Pulmonary artery endothelial cell (primary cell): ENCODE measurements around the gene DNAJC6. TPM values are rescaled to one million over a fixed set of nuclear protein-coding genes. Genes with fewer than 3 reads are reported as not detected.
"Not testable (repeated sequence)": the region's sequence is repeated elsewhere in the genome, so short reads cannot be mapped to it uniquely, and the experiment has no call there.

Experiments used
- DNase-seq: peaks from one replicate; pipeline ENCODE4 v3.0.0-alpha.2; 2011; ENCODE audit warnings: low read depth, low spot score
- total RNA-seq: library from RNA; depleted of rRNA; stranded (reverse); fragments of >200 nt; gene quantifications from 2 replicates; pipeline ENCODE4 v1.2.3, GENCODE V29; 2014

The DNAJC6 gene
- total RNA-seq, result 2.5 and 9.4 TPM in 2 replicates

DNA sequence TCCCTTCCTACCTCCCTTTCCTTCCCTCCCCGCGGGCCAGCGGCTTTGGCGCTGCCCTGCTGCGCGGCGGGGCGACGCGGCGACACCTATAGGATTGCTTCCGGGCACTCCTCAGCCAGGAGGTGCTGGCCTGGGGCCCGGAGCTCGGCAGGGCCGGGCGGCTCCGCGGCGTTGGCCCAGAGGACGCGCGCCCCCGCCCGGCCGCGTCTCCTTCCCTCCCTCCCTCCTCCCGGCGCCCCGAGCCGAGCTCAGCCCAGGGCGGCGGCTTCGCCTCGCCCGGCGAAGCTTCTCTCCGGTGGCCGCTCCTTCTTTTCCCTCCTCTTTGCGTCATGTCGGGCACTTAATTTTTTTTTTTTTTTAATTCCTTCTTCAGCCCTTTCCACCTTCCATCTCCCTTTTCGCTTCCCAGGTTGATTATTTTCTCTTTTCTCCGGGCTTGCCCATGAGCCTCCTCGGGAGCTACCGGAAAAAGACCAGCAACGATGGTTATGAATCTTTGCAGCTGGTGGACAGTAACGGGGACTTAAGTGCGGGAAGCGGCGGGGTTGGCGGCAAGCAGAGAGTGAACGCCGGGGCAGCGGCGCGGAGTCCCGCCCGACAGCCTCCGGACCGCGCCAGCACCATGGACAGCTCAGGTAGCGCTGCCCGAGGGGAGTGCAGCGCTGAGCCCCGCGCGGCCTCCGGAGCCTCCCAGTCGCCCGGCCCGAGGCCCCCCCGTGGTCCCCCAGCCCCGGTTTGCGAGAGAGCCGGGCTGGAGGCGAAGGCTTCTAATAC is at the start of gene DNAJC6:
DNAJC6 (plus strand) TSS at position 240 of the 774 bp plus-strand sequence; CDS start at position 443, 203 bp downstream.
- DNase-seq, result peak; percentile 26

GRCh38 chr1:65259816-65260215 is 49.5 kb upstream of the DNAJC6 start:
- DNase-seq, result no peak

DNA sequence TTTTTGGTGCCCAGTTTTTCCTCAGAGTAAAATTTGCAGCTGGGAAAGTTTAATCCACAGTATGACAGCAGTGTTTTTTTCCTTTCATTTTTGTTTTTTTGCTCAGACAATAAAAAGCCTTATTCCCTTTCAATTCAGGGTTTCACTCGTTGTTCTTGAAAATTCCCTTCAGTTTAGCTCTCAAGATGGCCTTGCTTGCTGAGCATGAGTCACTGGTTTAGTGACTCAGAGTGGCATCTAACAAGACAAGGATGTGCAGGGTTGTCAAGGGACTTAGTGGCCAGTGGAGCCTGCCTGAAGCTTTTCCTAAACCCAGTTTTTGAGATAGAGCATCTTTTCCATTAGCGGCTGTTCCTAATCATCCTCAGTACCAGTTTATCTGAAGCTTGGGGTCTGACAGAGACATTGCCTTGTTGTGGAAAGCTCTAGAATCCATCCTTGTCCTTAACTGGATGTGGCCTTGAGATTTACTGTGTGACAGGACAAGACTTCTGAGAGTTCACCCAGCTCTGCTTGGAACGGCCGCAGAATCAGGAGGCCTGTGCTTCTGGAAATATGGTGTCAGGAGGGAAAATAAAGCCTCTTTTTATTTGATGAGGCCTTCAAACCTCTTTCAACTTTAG is 48.4 kb upstream of the DNAJC6 start:
- DNase-seq, result no peak

DNA sequence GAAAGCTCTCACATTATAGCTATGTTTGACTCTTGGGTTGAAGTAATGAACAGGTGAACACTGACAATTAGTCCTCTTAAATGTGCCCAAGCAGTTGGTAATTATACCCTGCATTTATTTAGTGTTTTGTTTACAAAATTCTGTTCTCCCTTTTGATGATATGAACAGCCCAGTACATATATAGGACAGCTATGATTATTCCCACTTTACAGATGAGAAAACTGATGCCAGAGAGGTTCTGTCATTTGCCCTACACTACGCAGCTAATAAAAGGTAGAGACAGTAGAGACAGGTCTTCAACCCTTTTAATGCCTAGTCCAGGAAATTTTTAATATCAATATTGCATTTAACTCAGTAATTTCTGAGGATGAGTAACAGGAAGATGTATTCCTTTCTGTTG is 46.1 kb upstream of the DNAJC6 start:
- no peak for DNase-seq

DNA sequence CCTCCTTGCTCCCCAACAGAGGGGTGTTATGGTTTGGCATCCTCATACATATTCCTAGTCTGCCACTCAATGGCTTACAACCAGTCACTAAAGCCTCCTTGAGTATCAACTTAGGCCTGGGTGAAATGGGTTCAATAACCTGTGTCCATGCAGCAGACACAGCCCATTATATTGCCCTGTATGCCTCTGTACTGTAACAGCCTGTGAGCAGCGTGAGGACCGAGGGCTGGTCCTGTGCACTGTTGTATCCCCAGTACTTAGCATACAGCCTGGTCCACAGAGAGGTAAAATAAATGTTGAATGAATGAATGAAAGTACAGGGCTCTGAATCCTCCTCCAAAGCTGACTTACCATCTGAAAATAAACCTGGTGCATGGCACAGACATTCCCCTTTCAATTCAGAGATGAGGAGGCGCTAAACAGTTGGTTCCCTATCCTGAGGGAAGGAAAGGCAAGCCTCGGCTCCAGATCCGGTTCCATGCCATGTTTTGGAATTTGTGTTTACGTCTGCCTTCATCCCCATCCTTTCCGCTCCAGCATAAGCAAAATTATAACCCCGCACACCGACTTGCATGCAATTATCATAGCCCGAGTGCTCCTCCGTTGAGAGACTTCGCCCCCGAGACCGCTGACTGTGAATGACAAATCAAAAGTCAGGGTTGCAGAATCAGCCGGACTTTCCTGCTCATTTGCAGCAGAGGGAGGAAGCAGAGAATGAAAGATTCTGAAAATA is 45.0 kb upstream of the DNAJC6 start:
- no peak for DNase-seq

DNA sequence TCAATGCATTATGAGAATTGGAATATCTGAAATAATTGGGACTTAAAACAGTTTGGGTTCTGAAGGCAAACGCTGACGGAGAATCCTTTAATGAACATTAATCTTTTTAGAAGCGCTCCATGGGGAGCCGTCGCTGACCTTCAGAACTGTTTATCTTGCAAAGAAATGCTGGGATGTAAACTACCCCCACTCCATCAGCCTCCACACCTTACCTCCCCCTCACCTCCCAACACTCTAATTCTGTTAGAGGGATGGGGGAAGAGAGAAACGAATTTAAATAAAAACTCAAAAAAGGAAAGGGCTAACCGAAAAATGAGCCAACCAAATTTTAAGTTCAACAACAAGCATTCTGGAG is 44.1 kb upstream of the DNAJC6 start:
- DNase-seq, result no peak

- DNase-seq, result no peak
Measured at GRCh38 chr1:65265651-65266351, 43.5 kb upstream of the DNAJC6 start.

- no peak for DNase-seq
Measured at GRCh38 chr1:65266476-65266875, 42.9 kb upstream of the DNAJC6 start.

- DNase-seq, result no peak
Measured at GRCh38 chr1:65267271-65267670, 42.1 kb upstream of the DNAJC6 start.

GRCh38 chr1:65267683-65268082 is 41.7 kb upstream of the DNAJC6 start:
- no peak for DNase-seq

GRCh38 chr1:65269612-65270011 is 39.7 kb upstream of the DNAJC6 start:
- no peak for DNase-seq

DNA sequence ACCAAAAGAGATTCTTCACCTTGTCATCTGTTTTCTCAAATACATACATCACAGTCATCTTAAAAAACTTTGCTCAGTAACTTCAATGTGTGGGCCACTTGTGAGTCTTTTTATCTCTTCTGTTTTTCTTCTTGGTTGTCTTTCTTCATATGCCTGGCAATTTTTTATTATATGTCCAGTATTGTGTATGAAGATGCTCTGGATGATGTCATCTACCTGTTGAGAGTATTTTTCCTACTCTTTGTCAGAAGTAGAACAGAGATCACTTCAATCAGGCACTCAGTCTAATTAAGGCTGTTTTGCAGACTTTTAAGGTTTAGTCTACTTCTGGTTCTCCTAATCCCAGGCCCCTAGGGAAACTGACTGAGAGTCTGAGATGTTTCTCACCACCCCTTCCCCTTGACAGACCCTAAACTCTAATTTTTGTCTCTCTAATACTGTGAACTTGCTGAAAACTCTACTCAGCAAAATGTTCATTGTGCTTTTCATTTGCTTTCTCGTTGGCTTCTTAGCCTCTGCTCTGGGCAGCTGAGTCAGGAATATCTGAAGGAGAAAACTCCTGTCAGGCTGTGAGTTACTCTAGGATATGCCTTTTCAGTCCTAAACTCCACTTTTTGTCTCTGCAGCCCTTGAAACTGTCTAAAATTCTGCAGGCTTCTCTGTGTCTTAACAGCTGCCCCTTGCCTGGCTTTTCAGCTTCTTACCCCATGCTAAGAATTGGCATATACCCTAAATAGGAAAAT is 33.0 kb upstream of the DNAJC6 start:
- no peak for DNase-seq

DNA sequence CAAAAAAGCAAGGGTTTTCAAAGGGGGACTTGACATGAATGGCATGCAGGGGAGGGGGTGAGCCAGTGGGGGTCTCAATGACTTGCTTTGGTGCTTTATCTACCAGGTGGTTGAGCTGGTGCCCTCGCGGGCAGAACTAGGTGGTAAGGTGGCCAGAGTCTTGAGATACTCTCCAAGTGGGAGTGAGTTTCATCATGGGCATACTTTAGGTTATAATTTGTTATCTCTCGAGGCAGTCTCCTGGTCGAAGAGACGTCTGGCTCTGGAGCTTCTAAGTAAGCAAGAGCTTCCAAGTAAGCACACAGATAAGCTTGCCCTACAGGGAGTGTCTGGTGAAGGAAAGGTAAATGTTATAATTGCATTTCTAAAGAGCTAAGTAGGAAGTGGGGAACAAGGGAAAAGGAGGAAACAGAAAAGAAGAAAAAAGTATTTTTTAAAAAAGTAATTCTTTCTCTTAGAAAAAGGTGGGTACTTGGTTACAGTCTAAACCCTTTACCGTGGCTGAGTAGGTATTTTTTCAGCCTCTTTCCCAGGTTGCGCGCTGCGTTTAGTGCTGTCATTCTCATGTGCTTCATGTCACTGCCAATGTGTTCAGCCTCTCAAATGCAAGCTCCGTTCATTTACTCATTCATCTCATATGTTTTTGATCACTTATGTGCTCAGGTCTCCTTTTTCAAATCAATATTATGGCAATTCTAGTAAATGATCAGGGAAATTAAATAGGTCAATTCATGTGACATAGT is 31.6 kb upstream of the DNAJC6 start:
- DNase-seq, result no peak

- no peak for DNase-seq
Measured at GRCh38 chr1:65278376-65279069, 30.8 kb upstream of the DNAJC6 start.

GRCh38 chr1:65279070-65279779 is 30.1 kb upstream of the DNAJC6 start:
- no peak for DNase-seq

- no peak for DNase-seq
Measured at GRCh38 chr1:65281846-65282245, 27.5 kb upstream of the DNAJC6 start.

- DNase-seq, result no peak
Measured at GRCh38 chr1:65284229-65284628, 25.1 kb upstream of the DNAJC6 start.

DNA sequence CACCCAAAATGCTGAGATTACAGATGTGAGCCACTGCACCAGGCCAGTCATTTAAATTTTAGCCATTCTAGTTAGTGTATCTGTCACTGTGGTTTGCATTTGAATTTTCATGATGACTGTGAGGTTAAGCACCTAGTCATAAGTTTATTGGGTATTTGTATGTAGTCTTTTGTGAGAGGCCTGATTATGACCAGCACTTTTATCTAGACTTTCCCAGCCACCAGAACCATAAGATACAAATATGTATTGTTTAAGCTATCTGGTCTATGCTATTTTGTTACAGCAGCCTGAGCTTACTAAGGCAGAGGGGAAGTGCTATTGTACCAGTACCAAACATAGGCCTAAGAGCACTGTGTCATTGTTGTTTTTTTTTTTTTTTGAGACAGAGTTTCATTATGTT is 19.9 kb upstream of the DNAJC6 start:
- no peak for DNase-seq

GRCh38 chr1:65291818-65292217 is 17.5 kb upstream of the DNAJC6 start:
- not testable (repeated sequence) for DNase-seq
